Activated CD4-positive, alpha-beta T cell treated with anti-CD3 and anti-CD28 coated beads, Interleukin-2, amount 10 ng/mL, durations not matched to agents 24 days and 14 days (primary cell): ENCODE data around the gene GRB10. TPM values are rescaled to one million over a fixed set of nuclear protein-coding genes. Genes with fewer than 3 reads are reported as not detected.

Source experiments
- DNase-seq: peaks from one replicate; pipeline ENCODE4 v3.0.0; 2022
- H3K27ac Mint-ChIP-seq: one replicate; pipeline ENCODE4 v1.8.0; 2022; ENCODE audit warnings: mild to moderate bottlenecking, mixed read lengths
- H3K27me3 Mint-ChIP-seq: one replicate; pipeline ENCODE4 v1.8.0; 2022; ENCODE audit warnings: mixed read lengths
- H3K36me3 Mint-ChIP-seq: one replicate; pipeline ENCODE4 v1.8.0; 2022; ENCODE audit warnings: low read depth, mild to moderate bottlenecking, mixed read lengths
- H3K4me1 Mint-ChIP-seq: one replicate; pipeline ENCODE4 v1.8.0; 2021; ENCODE audit warnings: mixed read lengths
- H3K4me3 Mint-ChIP-seq: one replicate; pipeline ENCODE4 v1.8.0; 2022; ENCODE audit warnings: mild to moderate bottlenecking, moderate library complexity, mixed read lengths
- H3K9me3 Mint-ChIP-seq: one replicate; pipeline ENCODE4 v1.8.0; 2021; ENCODE audit warnings: mixed read lengths
- intact Hi-C: fragments of 100-400 bp; cut with micrococcal nuclease; formaldehyde crosslinking; loops from one replicate; pipeline ENCODE4 v1.15.1; 2023
- total RNA-seq: library from RNA; stranded (reverse); gene quantifications from 2 replicates; pipeline ENCODE4 v1.2.3, GENCODE V29; 2022

GRB10 gene
- total RNA-seq, 1 donor from 2014 or later: 3.6 TPM

GRCh38 chr7:50793947-50794570, 11.4 kb upstream of the GRB10 start:
- Mint-ChIP-seq H3K4me1 (peaks cover 3% of the 10 kb centered on the region), H3K9me3 (no peaks in the 10 kb centered on the region), H3K4me3 (peak overlapping the region; percentile 54), H3K27ac (no peak overlapping the region), H3K27me3 (peaks cover 56% of the 10 kb centered on the region), H3K36me3 (no peaks in the 10 kb centered on the region)
- no peak for DNase-seq
- intact Hi-C loops: loop anchor here (2.0 kb wide), 1 partner anchor 39 kb away; no protein-coding TSS in a partner anchor

DNA sequence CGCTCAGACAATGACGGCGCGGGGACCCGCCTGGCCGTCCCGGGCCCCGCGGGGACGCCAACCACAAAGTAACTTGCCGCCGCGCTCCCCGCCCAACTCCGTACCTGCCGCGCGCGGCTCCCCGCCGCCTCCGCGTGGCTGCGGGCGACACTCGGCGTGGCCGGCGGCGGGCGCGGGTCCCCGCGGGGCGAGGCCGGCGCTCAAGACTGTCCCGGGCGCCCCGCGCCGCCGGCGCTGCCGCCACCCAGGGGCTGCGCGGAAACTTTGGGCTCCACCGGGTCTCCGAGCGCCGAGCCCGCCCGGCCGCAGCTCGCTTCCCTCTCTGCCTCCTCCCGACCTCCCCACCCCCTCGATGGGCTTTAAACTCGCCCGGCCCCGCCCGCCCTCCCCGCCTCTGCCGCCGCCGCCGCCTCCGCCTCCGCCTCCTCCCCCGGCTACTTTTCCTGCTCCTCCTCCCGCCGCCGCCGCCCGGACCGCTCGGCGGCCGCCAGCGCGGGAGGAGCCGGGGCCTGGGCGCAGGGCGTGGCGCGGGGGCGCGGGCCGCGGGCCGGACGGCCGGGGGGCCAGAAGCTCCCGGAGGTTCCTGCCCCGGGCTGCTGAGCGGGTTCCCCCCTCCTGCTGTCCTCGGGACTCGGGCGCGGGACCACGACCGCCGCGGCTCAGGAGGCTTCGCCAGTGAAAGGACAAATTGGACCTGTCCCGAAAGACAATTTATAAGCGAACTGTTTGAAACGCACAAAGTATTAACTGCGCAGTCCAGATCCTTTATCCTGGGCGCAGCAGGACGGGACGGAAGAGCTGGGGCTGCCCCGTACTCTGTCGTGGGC, 10.6 kb upstream of the GRB10 start:
- H3K4me3 Mint-ChIP-seq: peak overlapping the region; percentile 54
- peaks cover 3% of the 10 kb centered on the region for H3K4me1 Mint-ChIP-seq
- no peaks in the 10 kb centered on the region for H3K36me3 Mint-ChIP-seq
- intact Hi-C loops: no loop called here
- DNase-seq: peak; percentile 77
- peaks cover 57% of the 10 kb centered on the region for H3K27me3 Mint-ChIP-seq
- H3K27ac Mint-ChIP-seq: no peak overlapping the region
- H3K9me3 Mint-ChIP-seq: no peaks in the 10 kb centered on the region

DNA sequence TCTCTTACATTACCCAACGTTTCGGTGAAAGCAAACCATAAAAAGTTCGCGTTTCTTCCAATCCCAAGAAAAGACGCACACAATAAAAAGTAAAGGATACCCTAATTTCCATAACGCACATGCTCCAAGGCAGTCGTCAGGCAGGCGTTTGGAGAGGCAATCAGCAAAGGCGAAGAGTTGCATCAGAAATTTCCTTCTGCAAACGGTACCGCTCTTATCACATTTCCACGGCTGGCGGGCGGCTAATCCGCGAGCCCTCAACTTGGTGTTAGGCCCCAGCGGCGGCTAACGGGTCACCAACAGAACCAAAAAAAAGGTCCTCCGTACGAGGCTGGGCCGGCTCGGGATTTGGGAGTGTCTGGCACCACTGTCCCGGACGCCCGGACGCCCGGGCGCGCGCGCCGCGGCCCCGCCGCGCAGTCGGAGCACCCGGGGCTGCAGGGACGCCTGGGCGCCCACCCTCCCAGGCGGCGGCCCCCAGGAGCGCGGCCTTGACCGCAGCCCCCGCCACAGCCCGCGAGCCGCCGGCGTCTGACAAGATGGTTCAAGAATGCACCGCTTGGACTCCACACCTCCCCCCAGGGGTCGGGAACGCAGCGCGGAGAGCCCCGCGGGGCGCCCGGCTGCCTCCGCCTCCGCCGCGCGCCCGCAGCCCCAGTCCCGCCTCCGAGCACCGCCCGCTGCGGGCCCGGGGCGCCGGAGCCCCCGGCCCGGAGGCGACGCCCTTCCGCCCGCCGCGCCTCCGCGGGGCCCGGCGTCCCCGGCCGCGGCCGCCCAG, 9.8 kb upstream of the GRB10 start:
- peak overlapping the region; percentile 80 for H3K4me3 Mint-ChIP-seq
- no peaks in the 10 kb centered on the region for H3K36me3 Mint-ChIP-seq
- intact Hi-C loops: no loop called here
- peak; percentile 65 for DNase-seq
- H3K27me3 Mint-ChIP-seq: peaks cover 55% of the 10 kb centered on the region
- H3K4me1 Mint-ChIP-seq: peaks cover 3% of the 10 kb centered on the region
- H3K27ac Mint-ChIP-seq: no peak overlapping the region
- no peaks in the 10 kb centered on the region for H3K9me3 Mint-ChIP-seq

GRCh38 chr7:50791938-50792341, 9.2 kb upstream of the GRB10 start:
- H3K27me3 Mint-ChIP-seq: peaks cover 56% of the 10 kb centered on the region
- intact Hi-C loops: no loop called here
- peaks cover 3% of the 10 kb centered on the region for H3K4me1 Mint-ChIP-seq
- no peak overlapping the region for H3K27ac Mint-ChIP-seq
- peak overlapping the region; percentile 80 for H3K4me3 Mint-ChIP-seq
- H3K36me3 Mint-ChIP-seq: no peaks in the 10 kb centered on the region
- DNase-seq: no peak
- H3K9me3 Mint-ChIP-seq: no peaks in the 10 kb centered on the region

DNA sequence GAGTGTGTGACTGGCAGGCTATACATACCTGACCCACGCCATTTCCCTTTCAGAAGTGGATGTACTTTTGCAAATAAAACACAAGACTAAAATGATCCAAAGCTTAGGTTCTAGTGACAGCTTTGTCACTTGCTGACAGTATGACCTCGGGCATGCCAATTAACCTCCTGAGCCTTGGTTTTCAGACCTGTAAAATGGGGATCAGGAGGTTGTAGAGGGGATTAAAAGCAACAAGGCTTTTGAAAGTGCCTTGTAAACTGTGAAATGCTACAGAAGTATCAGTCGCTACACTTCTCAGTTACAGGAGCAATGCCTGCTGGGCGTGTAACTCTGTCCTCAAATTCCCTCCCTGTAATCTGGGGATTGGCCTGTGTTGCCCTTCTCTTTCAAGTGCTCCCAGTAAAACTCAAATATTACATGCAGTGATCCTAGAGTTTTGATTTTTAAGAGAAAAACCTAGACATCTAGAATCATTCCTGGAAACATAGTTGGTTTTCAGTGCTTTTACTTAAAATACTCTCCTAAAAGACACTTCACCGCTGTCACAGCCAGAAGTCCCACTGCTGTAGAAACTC, 8.8 kb upstream of the GRB10 start:
- Mint-ChIP-seq H3K4me3 (no peak overlapping the region), H3K4me1 (peaks cover 3% of the 10 kb centered on the region), H3K27ac (no peak overlapping the region), H3K9me3 (no peaks in the 10 kb centered on the region), H3K36me3 (no peaks in the 10 kb centered on the region), H3K27me3 (peaks cover 59% of the 10 kb centered on the region)
- intact Hi-C loops: no loop called here
- DNase-seq: no peak

- intact Hi-C loops: no loop called here
- Mint-ChIP-seq H3K27ac (no peak overlapping the region), H3K4me1 (peaks cover 3% of the 10 kb centered on the region), H3K4me3 (no peak overlapping the region), H3K27me3 (peaks cover 61% of the 10 kb centered on the region), H3K36me3 (no peaks in the 10 kb centered on the region), H3K9me3 (no peaks in the 10 kb centered on the region)
- no peak for DNase-seq
These were observed 7.7 kb upstream of the GRB10 start for GRCh38 chr7:50790381-50790780.

GRCh38 chr7:50788382-50788781, 5.7 kb upstream of the GRB10 start:
- intact Hi-C loops: no loop called here

DNA sequence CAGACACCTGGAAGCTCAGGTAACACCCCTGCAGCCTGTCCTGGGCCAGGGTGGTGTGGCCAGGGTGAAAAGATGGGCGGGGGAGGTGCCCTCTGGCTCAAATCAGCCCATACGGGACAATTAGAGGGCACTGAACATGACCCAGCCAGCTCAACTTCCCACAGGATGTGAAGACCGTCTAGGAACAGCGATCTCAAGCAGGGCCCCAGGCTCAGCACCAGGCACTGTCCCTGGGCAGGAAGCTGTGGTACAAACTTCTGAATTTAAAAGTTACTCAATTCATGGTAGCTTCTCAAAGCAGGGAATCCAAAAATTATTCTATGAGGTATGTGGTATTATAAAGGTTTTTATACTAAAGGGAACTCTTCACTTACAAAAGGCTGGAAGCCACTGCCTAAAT, 5.1 kb upstream of the GRB10 start:
- H3K27ac Mint-ChIP-seq: no peak overlapping the region
- no peaks in the 10 kb centered on the region for H3K9me3 Mint-ChIP-seq
- no peaks in the 10 kb centered on the region for H3K36me3 Mint-ChIP-seq
- no peak overlapping the region for H3K4me3 Mint-ChIP-seq
- peaks cover 8% of the 10 kb centered on the region for H3K4me1 Mint-ChIP-seq
- no peak for DNase-seq
- peaks cover 63% of the 10 kb centered on the region for H3K27me3 Mint-ChIP-seq
- intact Hi-C loops: no loop called here

More at GRCh38 chr7:50788382-50788781, 5.7 kb upstream of the GRB10 start:
- Mint-ChIP-seq H3K4me1 (peaks cover 4% of the 10 kb centered on the region), H3K27ac (no peak overlapping the region), H3K36me3 (no peaks in the 10 kb centered on the region), H3K27me3 (peaks cover 58% of the 10 kb centered on the region), H3K9me3 (no peaks in the 10 kb centered on the region), H3K4me3 (no peak overlapping the region)
- DNase-seq: no peak

DNA sequence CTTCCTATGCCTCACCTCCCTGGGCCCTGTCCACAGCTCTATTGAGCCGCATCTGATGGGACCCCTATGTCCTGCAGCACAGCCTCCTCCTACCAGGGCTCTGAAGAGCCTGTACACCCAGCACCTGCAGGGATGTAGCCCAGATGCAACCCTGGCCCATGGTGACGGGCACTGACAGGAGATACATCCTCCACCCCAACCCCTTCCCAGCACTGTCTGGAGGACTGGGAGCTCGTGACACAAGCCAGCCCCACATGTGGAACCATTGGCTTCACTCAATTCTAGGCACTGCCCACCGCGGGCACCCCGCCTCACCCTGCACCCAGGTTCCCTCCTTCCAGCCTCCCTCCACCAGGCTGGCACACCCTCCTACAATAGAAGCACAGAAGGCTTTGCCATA, 2.6 kb upstream of the GRB10 start:
- no peak for DNase-seq
- no peak overlapping the region for H3K27ac Mint-ChIP-seq
- no peaks in the 10 kb centered on the region for H3K36me3 Mint-ChIP-seq
- intact Hi-C loops: no loop called here
- no peak overlapping the region for H3K4me3 Mint-ChIP-seq
- H3K4me1 Mint-ChIP-seq: peaks cover 14% of the 10 kb centered on the region
- peaks cover 48% of the 10 kb centered on the region for H3K27me3 Mint-ChIP-seq
- H3K9me3 Mint-ChIP-seq: no peaks in the 10 kb centered on the region

DNA sequence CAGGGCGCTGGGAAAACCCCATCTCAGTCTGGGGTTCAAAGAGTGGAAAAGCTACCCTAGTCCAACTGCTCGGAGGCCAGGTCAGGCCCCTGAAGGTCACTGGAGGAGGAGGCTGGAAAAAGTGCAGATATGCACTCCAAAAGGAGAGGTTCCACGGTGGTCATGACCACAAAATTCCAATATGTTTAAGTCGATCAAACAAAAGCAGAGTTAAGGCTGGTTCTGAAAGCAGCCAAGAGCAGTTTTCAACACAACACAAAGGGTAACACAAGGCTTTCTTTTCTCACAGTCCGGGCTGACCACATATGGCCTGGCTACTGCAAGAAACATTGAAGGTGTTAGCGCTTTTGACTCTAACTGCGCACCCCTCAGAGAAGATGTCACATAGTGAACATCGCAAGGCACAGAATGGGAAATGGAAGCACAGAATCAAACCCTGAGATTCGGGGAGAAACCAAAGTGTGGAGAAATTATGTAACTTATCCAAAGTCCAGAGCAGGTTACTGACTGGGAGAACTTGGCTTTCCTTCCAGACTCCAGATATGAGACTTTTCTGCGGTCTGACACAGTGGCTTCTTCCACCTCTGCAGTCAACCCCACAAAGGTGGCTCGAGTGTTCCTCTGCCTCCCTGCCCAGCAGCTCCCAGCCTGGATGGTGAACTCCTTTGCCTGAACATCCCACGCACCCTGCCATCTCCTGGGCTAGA, 1.3 kb upstream of the GRB10 start:
- Mint-ChIP-seq H3K27ac (no peak overlapping the region), H3K4me1 (peaks cover 14% of the 10 kb centered on the region), H3K27me3 (peaks cover 44% of the 10 kb centered on the region), H3K36me3 (no peaks in the 10 kb centered on the region), H3K4me3 (no peak overlapping the region), H3K9me3 (no peaks in the 10 kb centered on the region)
- intact Hi-C loops: no loop called here
- DNase-seq: no peak

DNA sequence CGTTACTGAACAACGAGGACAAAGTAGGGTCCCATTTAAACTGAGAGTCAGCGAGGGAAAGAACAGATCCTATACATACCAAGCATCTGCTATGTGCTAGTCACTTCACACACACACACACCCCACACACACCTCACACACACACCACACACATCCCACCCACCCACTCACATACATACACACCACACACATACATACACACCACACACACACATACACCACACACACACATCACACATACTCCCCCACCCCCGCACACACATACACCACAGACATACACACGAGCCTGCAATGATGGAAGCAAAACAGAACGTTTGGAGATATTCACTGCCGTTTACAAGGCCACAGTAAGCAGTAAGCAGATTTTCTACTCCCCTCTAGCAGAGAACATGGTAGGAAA, 607 bp upstream of the GRB10 start:
- intact Hi-C loops: no loop called here
- no peak for DNase-seq
- H3K27me3 Mint-ChIP-seq: peaks cover 41% of the 10 kb centered on the region
- no peaks in the 10 kb centered on the region for H3K36me3 Mint-ChIP-seq
- no peak overlapping the region for H3K27ac Mint-ChIP-seq
- H3K9me3 Mint-ChIP-seq: no peaks in the 10 kb centered on the region
- H3K4me1 Mint-ChIP-seq: peaks cover 14% of the 10 kb centered on the region
- peak overlapping the region; percentile 5 for H3K4me3 Mint-ChIP-seq

DNA sequence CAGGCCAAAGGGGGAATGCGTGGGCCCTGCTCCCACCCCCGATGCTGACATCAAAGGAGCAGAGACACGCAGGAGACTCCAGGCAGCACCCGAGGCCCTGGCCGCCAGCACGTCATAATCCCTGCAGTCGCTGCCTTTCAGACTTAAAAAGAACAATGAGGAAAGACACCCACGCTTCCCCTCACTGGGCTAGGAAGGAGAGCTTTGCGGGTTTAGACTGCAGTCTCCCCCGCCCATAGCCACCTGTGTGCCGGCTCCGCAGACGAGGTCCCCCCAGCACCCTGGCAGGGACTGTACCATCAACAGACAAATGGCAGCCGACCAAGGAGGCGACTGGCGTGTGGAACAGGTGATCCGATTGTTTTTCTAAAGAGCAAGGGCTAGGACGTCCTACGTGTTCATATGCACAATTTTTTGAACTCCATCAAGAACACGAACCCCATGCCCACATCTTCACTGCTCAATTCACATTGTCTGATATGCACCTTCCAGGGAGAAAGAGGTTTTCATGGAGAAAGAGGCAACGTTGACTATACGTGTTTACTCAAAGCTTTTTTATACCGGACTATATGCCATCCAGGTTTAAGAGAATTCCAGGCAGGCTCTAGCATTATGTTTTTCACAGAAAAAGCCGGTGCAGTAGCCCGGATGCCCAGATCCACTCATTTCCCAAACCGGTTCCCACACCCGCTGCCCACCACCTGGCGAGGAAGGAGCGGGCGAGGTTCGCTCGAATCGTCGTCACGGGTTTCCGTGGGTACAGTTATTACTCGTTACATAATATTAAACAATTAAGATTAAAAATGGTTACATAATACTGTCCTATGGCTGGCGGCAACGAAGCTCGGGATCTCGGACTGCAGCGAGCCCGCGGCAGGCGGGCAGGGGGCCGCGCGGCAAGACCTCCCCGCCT, 1.1 kb downstream of the GRB10 start:
- Mint-ChIP-seq H3K9me3 (peaks cover 8% of the 10 kb centered on the region), H3K4me1 (peaks cover 14% of the 10 kb centered on the region), H3K27ac (no peak overlapping the region), H3K27me3 (peaks cover 40% of the 10 kb centered on the region), H3K36me3 (no peaks in the 10 kb centered on the region), H3K4me3 (peak overlapping the region; percentile 50)
- intact Hi-C loops: no loop called here
- DNase-seq: no peak
